K562 (cell line): Measurements from ENCODE around the gene C1orf105. TPM values are rescaled to one million over a fixed set of nuclear protein-coding genes. Genes with fewer than 3 reads are reported as not detected.
A peak's percentile ranks its signal among the peaks of the same experiment; 100 is the strongest.

Experiments
- ARHGAP35 ChIP-seq: fragments of 450-650 bp; IDR thresholded peaks from 2 replicates; pipeline ENCODE4 v1.6.1; 2018; ENCODE audit not compliant: partially characterized antibody
- ARNT ChIP-seq, 2 experiments: fragments of 450-650 bp; IDR thresholded peaks; 2 replicates each; pipeline ENCODE4 v1.6.1; 2016; ENCODE audit warnings: mild to moderate bottlenecking in 1 of 2
- FOXJ2 ChIP-seq: fragments of 200-800 bp; sonication (Bioruptor generic); IDR thresholded peaks from 2 replicates; pipeline ENCODE4 v1.6.1; 2016; ENCODE audit warnings: missing genetic modification characterization, missing compliant biosample characterization
- HDAC8 ChIP-seq: fragments of 450-650 bp; IDR thresholded peaks from 2 replicates; pipeline ENCODE4 v1.6.1; 2016; ENCODE audit warnings: mild to moderate bottlenecking, missing genetic modification characterization, moderate library complexity, missing compliant biosample characterization
- JUN ChIP-seq, 2 experiments: sonication (generic) in 1 of 2; formaldehyde crosslinking in 1 of 2; IDR thresholded peaks; 2 replicates each; pipeline versions ENCODE4 v1.6.1 to v1.8.0; 2012 to 2022; ENCODE audit warnings: borderline replicate concordance in 2 of 2, mild to moderate bottlenecking in 2 of 2, improper control_type of control experiment in 1 of 2, low read depth in 1 of 2, low read length in 1 of 2, missing genetic modification reagents in 1 of 2
- MAZ ChIP-seq, 2 experiments: fragments of 450-650 bp in 1 of 2; sonication (generic) in 1 of 2; formaldehyde crosslinking; IDR thresholded peaks in 1 of 2; conservative IDR thresholded peaks in 1 of 2; 2 replicates each; pipeline versions ENCODE4 v1.4.0 to v1.5.0; 2020; ENCODE audit warnings: mild to moderate bottlenecking in 1 of 2, missing genetic modification reagents in 1 of 2
- NCOA6 ChIP-seq: fragments of 450-650 bp; IDR thresholded peaks from 2 replicates; pipeline ENCODE4 v1.6.1; 2017; ENCODE audit warnings: mild to moderate bottlenecking
- NEUROD1 ChIP-seq: fragments of 150-350 bp; IDR thresholded peaks from 2 replicates; pipeline ENCODE4 v1.6.1; 2014; ENCODE audit warnings: borderline replicate concordance, low read length, low read depth; ENCODE audit not compliant: partially characterized antibody
- PHF20 ChIP-seq: fragments of 450-650 bp; IDR thresholded peaks from 2 replicates; pipeline ENCODE4 v1.6.1; 2018; ENCODE audit not compliant: partially characterized antibody
- PML ChIP-seq: IDR thresholded peaks from 2 replicates; pipeline ENCODE4 v1.6.1; 2012; ENCODE audit warnings: low read length, inconsistent platforms
- RCOR1 ChIP-seq, 2 experiments: IDR thresholded peaks; 2 replicates each; pipeline ENCODE4 v1.6.1; 2012; ENCODE audit warnings: low read depth in 2 of 2, low read length in 2 of 2, borderline replicate concordance in 1 of 2, improper control_type of control experiment in 1 of 2
- SMAD3 ChIP-seq: fragments of 450-650 bp; formaldehyde crosslinking; conservative IDR thresholded peaks from 2 replicates; pipeline ENCODE4 v1.4.0; 2020; ENCODE audit warnings: mild to moderate bottlenecking
- TCF3 ChIP-seq: sonication (generic); formaldehyde crosslinking; IDR thresholded peaks from 2 replicates; pipeline ENCODE4 v1.4.0; 2020; ENCODE audit warnings: mild to moderate bottlenecking, missing genetic modification reagents
- TGIF2 ChIP-seq: sonication (generic); formaldehyde crosslinking; IDR thresholded peaks from 2 replicates; pipeline ENCODE4 v1.8.1; 2022; ENCODE audit warnings: mild to moderate bottlenecking, missing genetic modification reagents, moderate library complexity
- ZBTB7A ChIP-seq: IDR thresholded peaks from 2 replicates; pipeline ENCODE4 v1.6.1; 2011; ENCODE audit warnings: low read depth, mild to moderate bottlenecking, low read length, moderate library complexity, borderline replicate concordance; ENCODE audit not compliant: control insufficient read depth
- ZFP1 ChIP-seq: fragments of 450-650 bp; formaldehyde crosslinking; IDR thresholded peaks from 2 replicates; pipeline ENCODE4 v1.4.0; 2020; ENCODE audit warnings: mild to moderate bottlenecking, mixed read lengths
- ZNF232 ChIP-seq: sonication (generic); formaldehyde crosslinking; IDR thresholded peaks from 2 replicates; pipeline ENCODE4 v1.8.0; 2022; ENCODE audit warnings: mild to moderate bottlenecking, missing genetic modification reagents
- ZNF324 ChIP-seq: fragments of 250-450 bp; sonication (Bioruptor Pico); IDR thresholded peaks from 2 replicates; pipeline ENCODE4 v1.4.0; 2020; ENCODE audit warnings: mild to moderate bottlenecking
- ZNF766 ChIP-seq: fragments of 200-800 bp; sonication (Bioruptor generic); conservative IDR thresholded peaks from 2 replicates; pipeline ENCODE4 v1.6.1; 2016; ENCODE audit warnings: missing genetic modification characterization, missing compliant biosample characterization
- ZNF79 ChIP-seq: fragments of 250-450 bp; sonication (Bioruptor Pico); IDR thresholded peaks from 2 replicates; pipeline ENCODE4 v1.4.0; 2020; ENCODE audit warnings: low read depth, mild to moderate bottlenecking, moderate library complexity
- polyA plus RNA-seq, 8 experiments: library from polyadenylated mRNA; depleted of rRNA in 4 of 8; stranded (reverse) in 5 of 8; unstranded in 3 of 8; fragments of >200 nt; fragmentation: Nextera tagmentation in 2 of 8; fragmentation: Illumina TruSeq in 1 of 8; extraction: Ambion mirVana in 2 of 8; extraction: Trizol in 1 of 8; gene quantifications; 2 replicates each; pipeline versions ENCODE4 v1.2.1 to v1.2.3, GENCODE V29; 2011 to 2014; ENCODE audit warnings: inconsistent platforms in 1 of 8, missing spikeins in 1 of 8
- total RNA-seq, 7 experiments: library from RNA; depleted of rRNA in 6 of 7; stranded (reverse); fragments of >200 nt in 6 of 7; fragmentation: Illumina TruSeq in 2 of 7; extraction: Trizol in 2 of 7; gene quantifications; 2 replicates each; pipeline versions ENCODE4 v1.2.1 to v1.2.3, GENCODE V29; 2011 to 2021; ENCODE audit warnings: low replicate concordance in 1 of 7
- TF ChIP-seq, protein P1 (sequence below): fragments of 450-650 bp; IDR thresholded peaks from 2 replicates; pipeline ENCODE4 v1.6.1; 2018; ENCODE audit warnings: mild to moderate bottlenecking, low read depth; ENCODE audit not compliant: partially characterized antibody
- TF ChIP-seq, protein P2 (sequence below): fragments of 250-450 bp; sonication (Bioruptor Pico); IDR thresholded peaks from 2 replicates; pipeline ENCODE4 v1.5.0; 2021
- TF ChIP-seq, protein P3 (sequence below): fragments of 450-650 bp; IDR thresholded peaks from 2 replicates; pipeline ENCODE4 v1.6.1; 2016
- TF ChIP-seq, protein P4 (sequence below), 2 experiments: fragments of 450-650 bp in 1 of 2; sonication (generic) in 1 of 2; formaldehyde crosslinking; conservative IDR thresholded peaks; 2 replicates each; pipeline versions ENCODE4 v1.4.0 to v1.8.1; 2020 to 2022; ENCODE audit warnings: mild to moderate bottlenecking in 1 of 2, missing genetic modification reagents in 1 of 2
- TF ChIP-seq, protein P5 (sequence below): sonication (generic); IDR thresholded peaks from 2 replicates; pipeline ENCODE4 v1.6.1; 2016

Gene C1orf105
- total and polyA plus RNA-seq, 9 of the 15 experiments (the other 6 are each of a cell fraction or from before 2014, with no cell fraction given), result 0.08 TPM; not detected in 8

DNA sequence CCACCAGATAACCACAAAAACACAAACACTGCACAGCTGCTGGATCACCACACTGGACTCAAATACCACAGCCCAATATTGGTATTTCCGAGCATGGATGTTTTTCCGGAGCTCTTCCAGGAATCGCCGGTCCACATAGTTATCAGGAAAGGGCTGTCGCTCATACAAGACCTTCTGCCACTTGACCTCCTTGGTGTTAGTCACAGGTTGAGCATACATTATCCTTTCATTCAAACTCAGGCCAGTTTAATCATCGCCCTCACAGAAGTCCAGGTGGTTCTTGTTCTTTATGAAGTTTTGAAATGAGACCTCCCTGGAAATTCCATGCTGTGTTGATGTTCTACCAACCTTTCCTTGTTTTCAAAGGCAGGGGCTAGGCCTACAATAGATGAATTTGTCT lies 21.9 kb downstream of the C1orf105 start (continued):
- TF ChIP-seq, protein P1, sequence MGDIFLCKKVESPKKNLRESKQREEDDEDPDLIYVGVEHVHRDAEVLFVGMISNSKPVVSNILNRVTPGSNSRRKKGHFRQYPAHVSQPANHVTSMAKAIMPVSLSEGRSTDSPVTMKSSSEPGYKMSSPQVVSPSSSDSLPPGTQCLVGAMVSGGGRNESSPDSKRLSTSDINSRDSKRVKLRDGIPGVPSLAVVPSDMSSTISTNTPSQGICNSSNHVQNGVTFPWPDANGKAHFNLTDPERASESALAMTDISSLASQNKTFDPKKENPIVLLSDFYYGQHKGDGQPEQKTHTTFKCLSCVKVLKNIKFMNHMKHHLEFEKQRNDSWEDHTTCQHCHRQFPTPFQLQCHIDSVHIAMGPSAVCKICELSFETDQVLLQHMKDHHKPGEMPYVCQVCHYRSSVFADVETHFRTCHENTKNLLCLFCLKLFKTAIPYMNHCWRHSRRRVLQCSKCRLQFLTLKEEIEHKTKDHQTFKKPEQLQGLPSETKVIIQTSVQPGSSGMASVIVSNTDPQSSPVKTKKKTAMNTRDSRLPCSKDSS, result no peak
- TF ChIP-seq ARNT (IDR thresholded peaks at IDR 0.05), result 0 out of 4 replicates have a peak, but pooled peaks of 1 of the 2 experiments have one; percentile 33
- TF ChIP-seq, protein P2, sequence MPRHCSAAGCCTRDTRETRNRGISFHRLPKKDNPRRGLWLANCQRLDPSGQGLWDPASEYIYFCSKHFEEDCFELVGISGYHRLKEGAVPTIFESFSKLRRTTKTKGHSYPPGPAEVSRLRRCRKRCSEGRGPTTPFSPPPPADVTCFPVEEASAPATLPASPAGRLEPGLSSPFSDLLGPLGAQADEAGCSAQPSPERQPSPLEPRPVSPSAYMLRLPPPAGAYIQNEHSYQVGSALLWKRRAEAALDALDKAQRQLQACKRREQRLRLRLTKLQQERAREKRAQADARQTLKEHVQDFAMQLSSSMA (CRISPR knock-in tag), result no peak
- no peak for TF ChIP-seq PHF20
- TF ChIP-seq MAZ (CRISPR knock-in tag; conservative IDR thresholded peaks at IDR 0.05 in 1 of 2, IDR thresholded peaks at IDR 0.05 in 1 of 2), result no peak
- TF ChIP-seq ZBTB7A, result peak; percentile 81
- no peak for TF ChIP-seq ZNF766 (CRISPR knock-in tag)
- TF ChIP-seq, protein P3, sequence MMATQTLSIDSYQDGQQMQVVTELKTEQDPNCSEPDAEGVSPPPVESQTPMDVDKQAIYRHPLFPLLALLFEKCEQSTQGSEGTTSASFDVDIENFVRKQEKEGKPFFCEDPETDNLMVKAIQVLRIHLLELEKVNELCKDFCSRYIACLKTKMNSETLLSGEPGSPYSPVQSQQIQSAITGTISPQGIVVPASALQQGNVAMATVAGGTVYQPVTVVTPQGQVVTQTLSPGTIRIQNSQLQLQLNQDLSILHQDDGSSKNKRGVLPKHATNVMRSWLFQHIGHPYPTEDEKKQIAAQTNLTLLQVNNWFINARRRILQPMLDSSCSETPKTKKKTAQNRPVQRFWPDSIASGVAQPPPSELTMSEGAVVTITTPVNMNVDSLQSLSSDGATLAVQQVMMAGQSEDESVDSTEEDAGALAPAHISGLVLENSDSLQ, result peak; percentile 95
- TF ChIP-seq ZNF79, result no peak
- TF ChIP-seq PML, result peak; percentile 83; the same call in 1 of the 2 replicates
- no peak for TF ChIP-seq ZFP1 (CRISPR knock-in tag)
- peak; percentile 53 for TF ChIP-seq NEUROD1
- TF ChIP-seq TCF3 (CRISPR knock-in tag), result peak; percentile 95
- no peak for TF ChIP-seq SMAD3 (CRISPR knock-in tag)
- TF ChIP-seq, protein P4, sequence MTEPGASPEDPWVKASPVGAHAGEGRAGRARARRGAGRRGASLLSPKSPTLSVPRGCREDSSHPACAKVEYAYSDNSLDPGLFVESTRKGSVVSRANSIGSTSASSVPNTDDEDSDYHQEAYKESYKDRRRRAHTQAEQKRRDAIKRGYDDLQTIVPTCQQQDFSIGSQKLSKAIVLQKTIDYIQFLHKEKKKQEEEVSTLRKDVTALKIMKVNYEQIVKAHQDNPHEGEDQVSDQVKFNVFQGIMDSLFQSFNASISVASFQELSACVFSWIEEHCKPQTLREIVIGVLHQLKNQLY (CRISPR knock-in tag; conservative IDR thresholded peaks at IDR 0.05), result no peak
- no peak for TF ChIP-seq HDAC8 (tag)
- peak; percentile 51; the same call in 1 of the 2 replicates for TF ChIP-seq JUN (IDR thresholded peaks at IDR 0.05; ENCODE audit: borderline replicate concordance, low read depth, low read length)
- no peak for TF ChIP-seq JUN (CRISPR knock-in tag; IDR thresholded peaks at IDR 0.05; ENCODE audit: borderline replicate concordance)
- TF ChIP-seq TGIF2 (CRISPR knock-in tag), result no peak
- no peak for TF ChIP-seq NCOA6
- no peak for TF ChIP-seq ARHGAP35
- TF ChIP-seq RCOR1 (IDR thresholded peaks at IDR 0.05; ENCODE audit: borderline replicate concordance in 1 of 2, low read depth in 2 of 2, low read length in 2 of 2), result peak; percentile 59 to 92; a peak in 3 of 4 replicates
- TF ChIP-seq, protein P5, sequence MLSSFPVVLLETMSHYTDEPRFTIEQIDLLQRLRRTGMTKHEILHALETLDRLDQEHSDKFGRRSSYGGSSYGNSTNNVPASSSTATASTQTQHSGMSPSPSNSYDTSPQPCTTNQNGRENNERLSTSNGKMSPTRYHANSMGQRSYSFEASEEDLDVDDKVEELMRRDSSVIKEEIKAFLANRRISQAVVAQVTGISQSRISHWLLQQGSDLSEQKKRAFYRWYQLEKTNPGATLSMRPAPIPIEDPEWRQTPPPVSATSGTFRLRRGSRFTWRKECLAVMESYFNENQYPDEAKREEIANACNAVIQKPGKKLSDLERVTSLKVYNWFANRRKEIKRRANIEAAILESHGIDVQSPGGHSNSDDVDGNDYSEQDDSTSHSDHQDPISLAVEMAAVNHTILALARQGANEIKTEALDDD, result peak; percentile 69
- no peak for TF ChIP-seq ZNF232 (CRISPR knock-in tag)
- no peak for TF ChIP-seq ZNF324 (CRISPR knock-in tag)
- TF ChIP-seq FOXJ2, result no peak
